CD4-positive, alpha-beta T cell treated with Interleukin-15 for 4 hours (primary cell): ENCODE results near the gene SIRPA.

Source experiments
- DNase-seq: peaks from one replicate; pipeline ENCODE4 v3.0.0-alpha.2; 2020; ENCODE audit warnings: low spot score

SIRPA gene

DNA sequence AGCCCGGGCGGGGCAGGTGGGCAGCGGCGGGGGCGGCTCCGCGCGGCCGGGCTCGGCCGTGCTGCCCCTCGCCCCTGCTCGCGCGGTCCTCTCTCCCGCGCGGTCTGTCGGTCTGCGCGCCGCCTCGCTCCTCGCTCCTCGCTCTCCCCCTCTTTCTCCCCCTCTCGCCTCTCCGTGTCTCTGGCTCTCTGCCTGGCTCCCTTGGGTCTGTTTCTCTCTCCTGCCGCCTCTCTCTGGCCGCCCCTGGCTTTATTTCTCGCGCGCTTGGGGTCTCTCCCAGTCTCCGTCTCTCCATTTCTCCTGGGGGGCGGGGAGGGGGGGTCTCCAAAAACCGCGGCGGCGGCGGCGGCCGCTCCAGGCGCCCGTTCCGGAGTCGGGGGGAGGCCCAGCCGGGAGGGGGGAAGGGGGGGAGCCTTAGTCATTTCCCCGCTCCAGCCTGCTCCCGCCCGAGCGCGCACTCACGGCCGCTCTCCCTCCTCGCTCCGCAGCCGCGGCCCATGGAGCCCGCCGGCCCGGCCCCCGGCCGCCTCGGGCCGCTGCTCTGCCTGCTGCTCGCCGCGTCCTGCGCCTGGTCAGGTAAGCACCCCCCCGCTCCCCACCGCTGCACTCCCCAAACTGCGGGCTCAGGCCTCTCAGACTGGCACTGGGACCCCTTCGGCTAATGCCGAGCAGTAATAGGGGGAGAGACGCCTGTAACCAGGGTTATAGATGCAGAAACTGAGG, at the start of gene SIRPA:
Gene SIRPA (plus strand): TSS at position 457 of the 723 bp plus-strand sequence. CDS start 41 bp downstream, at position 498.
- DNase-seq = no peak

DNA sequence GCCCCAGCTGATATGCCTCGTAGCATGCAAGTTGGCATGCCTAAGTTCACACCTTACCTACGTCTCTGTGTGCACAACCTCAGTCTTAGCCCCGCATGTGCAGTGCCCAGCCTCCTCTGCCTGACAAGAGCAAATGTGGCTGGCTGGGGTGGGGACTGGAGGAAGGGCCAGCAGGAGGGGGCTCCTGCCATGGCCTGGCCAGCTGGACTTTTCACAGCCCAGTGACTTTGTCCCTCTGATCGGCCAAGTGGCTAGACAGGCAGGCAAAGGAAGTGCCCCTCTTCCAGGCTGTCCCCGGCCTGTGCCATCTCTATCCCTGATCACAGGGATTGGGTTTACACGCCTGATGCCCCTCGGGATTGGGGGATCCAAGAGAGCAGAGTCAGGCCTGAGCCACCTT, 49.5 kb upstream of the SIRPA start:
- no peak for DNase-seq

DNA sequence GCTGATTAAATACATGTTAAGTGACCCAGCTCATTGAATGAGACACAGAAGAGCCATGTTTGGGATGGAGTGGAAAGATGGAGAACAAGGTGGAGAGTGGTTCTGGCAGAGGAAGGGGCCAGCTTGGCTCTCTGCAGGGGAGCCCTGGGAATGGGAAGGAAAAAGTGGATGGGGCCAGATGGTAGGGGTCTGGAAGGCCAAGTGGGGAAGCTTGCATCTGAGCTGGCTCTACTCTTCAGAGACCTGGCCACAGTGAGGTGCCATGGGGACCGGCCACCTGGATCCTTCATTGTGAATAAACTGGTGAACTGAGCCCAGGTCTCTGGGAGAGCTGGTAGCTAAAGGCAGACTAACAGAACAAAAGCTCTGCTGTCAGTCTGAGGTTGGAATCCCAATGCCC, 48.9 kb upstream of the SIRPA start:
- no peak for DNase-seq

DNA sequence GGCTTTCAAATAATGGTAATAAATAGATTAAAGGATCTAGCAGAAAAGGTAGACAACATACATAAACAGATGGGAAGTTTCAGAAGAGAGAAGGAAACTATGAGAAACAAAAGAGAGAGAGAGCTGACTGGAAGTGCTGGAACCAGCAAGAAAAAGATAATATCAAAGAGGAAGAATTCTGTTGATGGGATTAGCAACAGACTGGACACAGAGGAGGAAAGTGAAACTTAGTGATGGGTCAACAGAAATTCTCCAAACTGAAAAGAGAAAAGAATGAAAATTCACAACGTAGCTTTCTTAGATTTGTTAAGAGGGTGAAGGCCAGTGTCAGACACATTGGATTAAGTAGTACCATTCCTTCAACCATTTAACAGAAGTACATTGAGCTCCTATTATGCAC, 48.3 kb upstream of the SIRPA start:
- no peak for DNase-seq

DNA sequence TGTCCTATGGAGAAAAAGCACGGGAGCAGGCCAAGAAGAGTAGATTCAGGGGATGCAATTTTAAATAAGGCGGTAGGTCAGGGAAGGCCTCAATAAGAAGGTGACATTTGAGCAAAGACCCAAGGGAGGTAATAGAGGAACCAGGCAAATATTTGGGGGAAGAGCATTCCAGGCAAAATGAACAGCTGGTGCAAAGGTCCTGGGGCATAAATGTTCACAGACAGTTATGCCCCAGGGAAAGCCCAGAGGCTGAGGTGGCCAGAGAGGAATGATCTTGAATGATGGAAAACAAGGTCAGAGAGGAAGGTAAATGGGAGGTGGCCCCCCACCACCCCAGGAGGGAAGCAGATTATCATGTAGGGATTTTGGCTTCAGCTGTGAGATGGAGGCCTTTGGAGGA, 47.4 kb upstream of the SIRPA start:
- no peak for DNase-seq

DNA sequence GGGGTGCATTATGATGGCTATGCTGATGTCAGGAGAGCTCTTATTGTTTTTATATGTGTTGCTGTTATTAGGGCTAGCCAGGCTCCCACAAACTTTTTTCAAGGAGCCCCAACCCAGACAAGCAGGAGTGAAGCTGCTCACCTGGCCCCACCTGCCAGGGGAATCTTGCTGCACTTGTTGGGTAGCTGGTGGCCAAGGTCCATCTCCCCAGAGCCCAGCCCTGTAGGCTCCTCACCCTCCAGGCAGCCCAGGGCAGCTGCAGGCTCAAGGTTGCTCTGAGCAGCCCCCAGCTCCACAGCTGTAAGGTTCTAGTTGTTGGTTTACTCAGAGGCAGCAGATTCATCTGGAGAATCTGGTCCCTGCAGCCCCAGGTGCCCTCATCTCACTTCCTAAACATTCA, 46.8 kb upstream of the SIRPA start:
- no peak for DNase-seq

DNA sequence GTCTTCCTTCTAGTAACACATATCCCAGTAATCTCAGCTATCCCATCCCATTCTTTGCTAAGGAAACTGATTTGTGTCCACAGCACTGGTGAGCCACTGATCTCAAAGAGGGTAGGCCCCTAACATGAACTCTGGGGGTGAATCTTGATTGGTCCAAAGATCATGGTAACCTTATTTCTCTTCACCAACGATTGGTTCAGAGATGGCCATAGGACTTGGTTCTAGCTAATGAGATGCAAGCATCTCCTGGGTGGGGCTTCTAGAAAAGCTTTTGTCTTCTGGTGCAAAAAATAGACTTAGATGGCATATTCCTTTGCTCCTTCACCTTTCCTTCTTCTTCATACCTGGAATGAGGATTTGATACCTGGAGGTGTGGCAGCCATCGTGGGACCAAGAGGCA, 43.8 kb upstream of the SIRPA start:
- no peak for DNase-seq

DNA sequence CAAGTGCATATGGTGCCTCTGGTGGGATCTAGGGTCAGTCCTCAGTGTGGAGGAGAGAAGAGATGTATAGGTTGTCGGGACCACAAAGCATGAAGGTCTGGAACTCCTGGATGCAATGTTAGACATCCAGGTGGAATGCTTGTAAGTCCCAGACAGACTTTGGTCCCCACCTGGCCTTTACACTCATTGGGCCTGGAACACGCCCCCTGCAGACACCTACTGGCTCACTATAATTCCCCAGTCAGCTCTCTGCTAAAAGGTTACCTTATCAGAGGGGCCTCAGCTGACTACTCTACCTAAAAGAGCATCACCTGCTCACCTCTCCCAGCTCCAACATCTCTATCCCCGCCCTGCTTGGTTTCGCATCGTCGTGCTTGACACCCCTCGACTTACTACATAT, 41.7 kb upstream of the SIRPA start:
- no peak for DNase-seq

DNA sequence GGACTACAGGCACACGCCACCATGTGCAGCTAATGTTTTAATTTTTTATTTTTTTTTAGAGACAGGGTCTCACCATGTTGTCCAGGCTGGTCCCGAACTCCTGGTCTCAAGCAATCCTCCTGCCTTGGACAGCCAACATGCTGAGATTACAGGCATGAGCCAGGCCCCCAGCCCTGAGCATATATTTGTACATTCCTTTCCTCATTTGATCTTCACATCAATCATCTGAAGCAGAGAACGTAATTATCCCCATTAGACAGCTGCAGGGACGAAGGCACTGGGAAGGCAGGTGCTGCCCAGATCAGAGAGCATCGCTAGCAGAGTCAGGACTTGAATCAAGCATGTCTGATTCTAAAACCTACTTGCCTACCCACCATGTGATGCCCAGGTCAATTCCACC, 41.0 kb upstream of the SIRPA start:
- no peak for DNase-seq

DNA sequence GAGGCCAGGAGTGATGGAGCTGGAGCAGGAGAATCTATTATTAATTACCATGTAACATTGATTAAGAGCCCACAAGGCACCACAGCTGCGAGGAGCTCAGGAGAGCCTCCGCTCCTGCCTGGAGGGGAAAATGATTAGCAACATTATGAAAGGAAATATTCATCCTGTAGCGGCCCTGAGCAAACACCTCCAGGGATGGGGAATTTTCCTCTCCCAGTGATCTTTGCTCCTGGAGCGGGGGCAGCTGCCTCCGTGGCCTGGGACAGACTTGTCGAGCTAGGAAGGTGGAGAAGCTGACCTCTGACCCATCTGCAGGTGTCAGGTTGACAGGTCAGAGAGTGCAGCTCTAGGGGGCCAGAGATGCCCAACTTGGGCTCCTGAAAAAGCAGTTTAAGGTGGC, 40.1 kb upstream of the SIRPA start:
- DNase-seq = no peak

DNA sequence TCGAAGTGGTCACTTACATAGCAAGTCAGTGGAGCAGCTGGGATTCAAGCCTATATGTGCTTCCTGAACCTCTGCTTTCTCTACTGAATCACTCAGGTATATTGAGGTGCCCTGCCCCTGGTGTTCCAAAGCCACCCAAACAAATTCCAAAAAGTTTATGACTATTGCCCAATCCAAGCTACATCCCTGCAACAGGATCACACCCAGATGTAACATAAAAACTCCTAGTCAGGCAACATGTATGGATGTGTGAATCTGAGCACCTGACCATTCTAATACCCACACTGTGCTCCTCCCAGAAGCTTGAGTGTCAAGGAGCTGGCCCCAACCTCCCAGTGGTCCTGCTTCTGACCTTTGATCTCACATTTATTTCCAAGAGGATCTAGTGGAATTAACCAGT, 39.5 kb upstream of the SIRPA start:
- DNase-seq = no peak

DNA sequence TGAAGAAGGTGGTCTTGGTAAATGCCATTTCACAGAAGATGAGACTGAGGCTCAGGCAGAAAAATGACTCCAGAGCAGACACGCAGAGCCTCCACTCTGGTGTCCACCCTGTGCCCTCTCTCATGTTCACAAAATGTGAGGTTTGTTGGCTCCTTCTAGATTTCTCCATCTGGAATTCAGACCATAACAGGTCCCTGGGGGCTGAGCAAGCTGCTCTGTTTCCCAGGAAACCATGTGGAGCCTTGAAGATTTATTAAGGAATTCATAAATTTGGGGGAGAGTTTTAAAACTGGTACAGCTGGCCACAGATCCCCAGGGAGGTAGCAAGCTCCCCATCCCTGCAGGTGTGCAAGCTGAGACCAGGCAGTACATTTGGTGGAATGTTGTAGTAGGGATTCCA, 38.8 kb upstream of the SIRPA start:
- DNase-seq = no peak

DNA sequence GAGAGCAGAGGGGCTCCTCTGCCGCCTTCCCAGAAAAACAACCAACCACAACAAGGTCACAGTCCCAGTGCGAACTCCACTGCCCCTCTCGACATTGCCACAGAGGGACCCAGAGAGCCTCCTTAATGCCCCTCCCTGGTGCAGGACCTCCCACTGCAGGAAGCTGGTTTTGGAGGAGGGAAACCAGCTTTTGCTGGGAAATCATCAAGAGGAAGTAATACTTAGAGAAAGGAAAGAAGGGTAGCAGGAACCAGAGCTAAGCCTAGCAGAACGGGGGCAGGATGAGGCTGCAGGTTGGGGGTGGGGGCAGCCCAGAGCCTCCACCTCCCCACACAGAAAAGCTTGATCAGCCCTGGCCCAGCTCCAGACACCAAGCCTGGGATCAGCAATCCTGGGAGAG, 37.7 kb upstream of the SIRPA start:
- DNase-seq = no peak

DNA sequence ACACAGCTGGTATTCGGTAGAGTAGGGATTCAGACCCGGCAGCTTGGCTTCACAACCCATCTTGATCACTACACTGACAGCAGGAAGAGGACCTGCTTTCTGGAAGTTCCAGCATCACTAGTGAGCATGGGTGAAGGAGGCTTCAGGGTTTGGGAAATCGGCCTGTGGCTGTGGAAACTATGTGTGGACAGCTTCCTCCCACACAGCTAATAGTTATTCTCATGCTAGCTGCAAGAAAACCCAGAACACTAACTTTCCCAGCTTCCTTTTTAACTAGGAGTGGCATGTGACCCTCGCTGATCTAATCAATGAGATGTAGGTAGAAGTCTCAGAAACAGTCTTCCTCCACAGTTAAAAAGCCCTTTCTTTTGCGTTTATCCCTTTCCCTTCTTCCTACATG, 36.3 kb upstream of the SIRPA start:
- DNase-seq = no peak

DNA sequence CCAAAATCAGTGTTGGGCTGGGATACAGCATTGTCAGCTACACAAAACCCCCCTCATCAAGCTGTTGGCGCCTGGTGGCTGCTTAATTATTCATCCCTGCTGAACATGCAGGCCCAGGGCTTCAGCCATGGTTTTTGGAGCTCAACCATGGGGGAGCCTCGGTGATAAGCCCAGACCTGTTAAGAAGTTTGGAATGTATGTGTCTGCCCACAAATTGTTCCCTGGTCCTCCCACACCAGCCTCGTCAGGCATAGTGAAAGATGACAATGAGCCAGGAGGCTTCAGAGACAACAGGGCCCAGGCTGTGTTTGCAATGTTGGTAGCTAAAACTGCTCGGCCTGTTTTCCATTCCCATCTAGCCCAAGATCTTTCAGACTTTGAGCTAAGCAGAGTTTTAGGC, 34.8 kb upstream of the SIRPA start:
- no peak for DNase-seq

DNA sequence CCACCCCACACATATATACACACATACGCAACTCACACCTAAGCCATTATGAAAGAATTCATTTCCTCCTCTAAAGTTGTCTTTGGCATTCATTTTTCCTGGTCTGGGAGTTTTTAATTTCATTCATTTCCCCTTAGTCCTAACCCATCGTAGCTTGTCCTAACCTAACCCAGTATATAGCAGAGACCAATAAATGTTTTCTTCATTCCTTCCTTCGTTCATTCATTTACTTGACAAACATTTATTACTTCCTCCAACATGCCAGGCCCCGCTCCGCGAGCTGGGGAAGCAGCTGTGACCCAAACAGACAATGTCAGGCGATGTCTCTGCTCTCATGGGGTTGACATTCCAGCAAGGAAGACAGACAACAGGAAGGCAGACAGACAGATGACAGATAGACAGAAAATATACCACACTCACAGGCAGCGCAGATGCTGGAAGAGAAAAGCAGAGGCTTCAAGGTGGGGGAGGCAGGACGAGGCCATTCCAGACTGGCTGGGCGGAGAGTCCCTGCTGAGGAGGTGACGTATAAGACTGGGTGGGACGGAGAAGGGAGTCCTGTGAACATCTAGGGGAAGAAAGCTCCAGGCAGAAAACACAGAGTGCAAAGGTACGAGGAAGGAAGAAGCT, 33.7 kb upstream of the SIRPA start:
- no peak for DNase-seq

DNA sequence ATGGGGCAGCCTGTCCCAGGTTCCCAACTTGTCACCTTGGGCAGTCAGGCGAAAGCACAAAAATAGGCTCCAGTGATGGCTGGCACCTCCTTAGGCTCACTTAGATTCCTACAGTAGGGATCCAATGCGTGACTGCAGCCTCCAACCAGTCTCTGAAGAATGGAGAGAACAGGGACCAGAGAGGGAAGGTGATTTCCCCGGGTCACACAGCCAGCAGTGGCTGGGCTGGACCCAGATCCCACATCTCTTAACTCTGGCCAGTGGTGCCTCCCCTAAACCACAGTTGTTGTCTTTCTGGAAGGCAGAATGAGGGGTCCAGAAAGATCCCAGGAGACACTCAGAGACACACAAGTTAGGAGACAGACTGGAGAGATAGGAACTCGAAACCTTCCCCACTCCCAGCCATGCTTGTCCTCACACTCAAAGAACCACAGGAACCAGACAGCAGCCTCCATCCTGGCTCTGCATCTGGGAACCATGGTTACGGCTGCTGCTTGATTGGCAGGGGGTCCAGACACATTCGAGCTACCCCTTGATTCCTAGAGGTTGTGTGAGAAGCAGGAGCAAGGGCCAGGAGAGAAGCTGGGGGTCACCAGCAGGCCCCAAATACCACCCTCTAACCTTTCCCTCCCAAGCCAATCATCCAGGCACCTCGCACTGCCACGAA, 33.1 kb upstream of the SIRPA start:
- no peak for DNase-seq

DNA sequence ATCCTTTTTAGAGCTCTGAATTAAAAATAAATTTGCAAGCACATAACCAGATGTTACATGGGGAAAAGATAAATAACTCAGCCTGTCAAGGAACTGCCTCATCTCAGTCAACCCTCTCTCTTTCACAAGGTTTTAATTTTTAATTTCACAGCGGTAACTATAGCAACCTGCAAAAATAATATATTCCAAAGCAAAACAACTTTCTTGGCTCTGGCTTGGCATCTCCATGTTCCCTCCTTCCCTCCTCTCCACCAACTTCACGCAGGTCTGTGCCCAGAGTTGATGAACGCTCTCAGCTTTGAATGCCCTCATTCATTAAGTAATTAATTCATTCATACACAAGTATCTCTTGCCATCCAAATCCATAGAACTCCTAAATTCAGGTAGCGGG, 32.5 kb upstream of the SIRPA start:
- DNase-seq = no peak

DNA sequence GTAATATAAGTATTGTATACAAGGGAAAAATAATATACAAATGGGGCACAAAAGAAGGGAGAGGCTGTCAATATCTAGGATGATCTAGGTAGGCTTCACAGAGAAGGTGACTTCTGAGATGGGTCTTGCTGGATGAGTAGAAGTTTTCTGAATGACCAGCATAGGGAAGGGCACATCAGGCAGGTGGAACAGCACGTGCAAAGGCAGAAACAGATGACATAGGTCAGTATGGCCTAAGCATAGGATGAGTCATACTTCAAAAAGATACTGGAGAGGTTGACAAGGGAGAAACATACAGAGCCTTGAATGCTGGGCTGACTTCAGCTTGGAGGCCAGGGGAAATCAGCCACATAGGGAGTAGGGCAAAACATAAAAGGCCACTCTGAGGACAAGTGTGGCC, 31.9 kb upstream of the SIRPA start:
- DNase-seq = no peak

DNA sequence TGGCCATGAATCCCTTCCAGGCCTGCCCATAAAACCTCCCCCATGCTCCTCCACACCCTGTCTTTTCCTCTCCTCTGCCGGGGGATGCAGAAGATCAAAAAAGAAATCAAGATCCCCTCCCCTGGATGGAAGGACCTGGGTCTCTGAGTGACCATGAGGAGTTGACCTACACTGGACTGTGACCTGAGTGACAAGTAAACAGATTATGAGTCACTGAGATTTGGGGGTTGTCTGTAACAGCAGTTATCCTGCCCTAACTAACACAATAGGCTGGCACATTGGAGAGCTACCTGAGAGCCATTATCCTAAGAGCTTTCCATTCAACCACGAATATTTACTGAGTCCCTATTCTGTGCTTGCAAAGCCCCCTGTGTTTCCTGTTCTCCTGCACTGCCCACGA, 28.4 kb upstream of the SIRPA start:
- DNase-seq = no peak

DNA sequence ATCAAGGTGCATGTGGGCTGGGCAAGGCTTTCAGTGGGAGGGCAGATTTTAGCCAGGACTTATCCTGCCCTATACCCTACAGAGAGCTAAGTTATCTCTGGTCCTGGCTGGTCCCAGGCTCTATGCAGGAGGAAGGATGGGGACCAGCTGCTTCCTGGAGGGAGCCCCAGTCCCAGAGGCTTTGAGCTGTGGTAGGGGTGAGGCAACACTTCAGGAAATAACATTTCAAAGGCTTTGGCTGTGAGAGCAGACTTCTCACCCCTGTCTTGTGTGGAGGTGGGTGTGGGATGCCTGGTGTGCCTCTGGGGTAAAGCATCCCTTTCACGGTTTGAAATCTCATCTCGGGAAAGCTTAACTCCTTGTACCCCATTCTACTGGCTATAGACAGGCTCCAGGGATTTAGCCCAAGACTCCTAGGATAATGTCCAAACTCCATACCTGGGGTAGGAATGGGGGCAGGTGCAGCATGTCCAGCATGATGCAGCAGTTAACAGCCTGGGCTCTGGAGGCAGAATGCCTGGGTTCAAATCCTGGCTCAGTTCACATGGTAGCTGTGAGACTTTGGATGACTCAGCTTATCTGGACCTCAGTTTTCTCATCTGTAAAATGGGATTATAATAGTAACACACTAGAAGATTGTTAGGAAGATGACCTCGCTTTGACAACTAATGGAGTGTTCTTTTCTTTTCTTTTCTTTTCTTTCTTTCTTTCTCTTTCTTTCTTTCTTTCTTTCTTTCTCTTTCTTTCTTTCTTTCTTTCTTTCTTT, 27.5 kb upstream of the SIRPA start:
- DNase-seq = no peak

DNA sequence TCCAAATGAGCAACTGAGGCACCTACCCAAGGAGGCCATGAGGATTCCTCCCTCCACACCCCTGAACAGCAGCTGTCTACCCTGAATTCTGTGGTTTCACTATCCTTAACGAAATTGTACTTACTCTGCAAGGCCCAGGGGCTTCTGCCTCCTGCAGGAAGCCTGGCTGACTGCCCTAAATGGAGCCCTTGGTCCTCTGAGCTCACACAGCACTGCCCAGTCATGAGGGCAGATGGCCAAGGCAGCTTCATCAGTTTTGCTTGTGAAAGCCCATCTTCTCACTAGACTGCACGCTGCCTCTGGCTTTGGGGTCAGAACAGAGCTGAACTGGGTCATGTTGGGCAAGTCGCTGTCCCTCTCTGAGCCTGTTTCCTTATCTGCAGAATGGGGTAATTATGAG, 26.4 kb upstream of the SIRPA start:
- DNase-seq = no peak

DNA sequence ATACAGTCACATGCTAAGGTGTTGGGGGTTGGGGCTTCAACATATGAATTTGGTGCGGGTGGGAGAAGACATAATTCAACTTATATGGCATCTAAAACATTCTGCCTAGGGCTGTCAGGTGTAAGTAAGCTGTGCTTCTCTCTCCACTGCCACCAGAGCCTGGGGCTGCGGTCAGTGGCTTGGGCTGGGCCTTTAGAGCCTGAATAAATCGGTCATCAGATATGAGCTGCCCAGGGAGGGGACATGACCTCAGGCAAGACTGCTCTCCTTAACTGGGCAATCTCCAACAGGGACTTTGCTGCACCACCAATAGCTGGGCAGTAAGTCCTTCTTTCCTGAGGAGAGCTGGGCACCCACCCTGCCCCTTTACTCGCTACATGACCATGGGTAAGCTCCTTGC, 24.9 kb upstream of the SIRPA start:
- no peak for DNase-seq
